AG09309 (cell line): Measurements from ENCODE around the gene KCTD16.

Experiments used
- DNase-seq: peaks from one replicate; pipeline ENCODE4 v3.0.0-alpha.2; 2010; ENCODE audit warnings: low read depth
- H3K4me3 ChIP-seq: 2 replicates; pipeline ENCODE4 v1.5.1; 2011; ENCODE audit warnings: mild to moderate bottlenecking, low read depth, low read length, moderate library complexity; ENCODE audit not compliant: control insufficient read depth
- CTCF ChIP-seq: IDR thresholded peaks from 2 replicates; pipeline ENCODE4 v1.5.1; 2011; ENCODE audit warnings: mild to moderate bottlenecking, low read depth, low read length, inconsistent platforms; ENCODE audit not compliant: insufficient read depth, control insufficient read depth; ENCODE audit errors: missing control alignments

The KCTD16 gene

GRCh38 chr5:144369006-144369405, 198.3 kb downstream of the KCTD16 start:
- no peak for DNase-seq

GRCh38 chr5:144370273-144370672, 199.6 kb downstream of the KCTD16 start:
- no peak overlapping the region for H3K4me3 ChIP-seq
- no peak for DNase-seq
- no peak for TF ChIP-seq CTCF

More at GRCh38 chr5:144369006-144369405, 198.3 kb downstream of the KCTD16 start:
- TF ChIP-seq CTCF: no peak
- no peak overlapping the region for H3K4me3 ChIP-seq

GRCh38 chr5:144374637-144375036, 204.0 kb downstream of the KCTD16 start:
- DNase-seq: no peak
- H3K4me3 ChIP-seq: no peak overlapping the region
- TF ChIP-seq CTCF: no peak

- no peak for TF ChIP-seq CTCF
- H3K4me3 ChIP-seq: no peak overlapping the region
- DNase-seq: no peak
These were observed 206.5 kb downstream of the KCTD16 start for GRCh38 chr5:144377207-144377606.

GRCh38 chr5:144378681-144379080, 208.0 kb downstream of the KCTD16 start:
- DNase-seq: no peak

GRCh38 chr5:144385597-144385996, 214.9 kb downstream of the KCTD16 start:
- no peak for DNase-seq
- H3K4me3 ChIP-seq: no peak overlapping the region
- no peak for TF ChIP-seq CTCF

More at GRCh38 chr5:144378681-144379080, 208.0 kb downstream of the KCTD16 start:
- H3K4me3 ChIP-seq: no peak overlapping the region
- no peak for TF ChIP-seq CTCF

- TF ChIP-seq CTCF: no peak
- no peak for DNase-seq
- H3K4me3 ChIP-seq: no peak overlapping the region
These were observed 215.6 kb downstream of the KCTD16 start for GRCh38 chr5:144386315-144386714.
